GM18861 (cell line): ENCODE results near the gene HVCN1.
A peak's percentile ranks its signal among the peaks of the same experiment; 100 is the strongest.

ENCODE experiments used
- ATAC-seq: cut with Tn5 transposase; IDR thresholded peaks from one replicate; pipeline ENCODE4 v1.9.1; 2021; ENCODE audit not compliant: unreplicated experiment

Gene HVCN1

DNA sequence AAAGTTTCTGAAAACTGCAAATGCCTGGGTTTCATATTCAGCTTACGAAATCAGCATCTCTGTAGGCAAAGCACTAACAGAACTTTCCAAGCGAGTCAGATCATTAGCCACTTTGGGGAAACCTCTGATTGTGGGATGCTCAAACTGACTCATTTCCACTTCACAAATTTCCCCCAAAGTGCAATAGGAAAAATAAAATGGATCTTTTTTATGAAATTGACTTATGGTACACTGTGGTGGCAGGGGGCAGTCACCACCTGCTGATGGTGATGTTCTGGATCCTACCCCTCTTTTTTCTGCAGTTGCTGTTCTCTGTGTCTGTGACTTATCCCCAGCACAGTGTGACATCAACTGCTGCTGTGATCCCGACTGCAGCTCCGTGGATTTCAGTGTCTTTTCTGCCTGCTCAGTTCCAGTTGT, 69.4 kb downstream of the HVCN1 start:
- peak; percentile 39 for ATAC-seq

DNA sequence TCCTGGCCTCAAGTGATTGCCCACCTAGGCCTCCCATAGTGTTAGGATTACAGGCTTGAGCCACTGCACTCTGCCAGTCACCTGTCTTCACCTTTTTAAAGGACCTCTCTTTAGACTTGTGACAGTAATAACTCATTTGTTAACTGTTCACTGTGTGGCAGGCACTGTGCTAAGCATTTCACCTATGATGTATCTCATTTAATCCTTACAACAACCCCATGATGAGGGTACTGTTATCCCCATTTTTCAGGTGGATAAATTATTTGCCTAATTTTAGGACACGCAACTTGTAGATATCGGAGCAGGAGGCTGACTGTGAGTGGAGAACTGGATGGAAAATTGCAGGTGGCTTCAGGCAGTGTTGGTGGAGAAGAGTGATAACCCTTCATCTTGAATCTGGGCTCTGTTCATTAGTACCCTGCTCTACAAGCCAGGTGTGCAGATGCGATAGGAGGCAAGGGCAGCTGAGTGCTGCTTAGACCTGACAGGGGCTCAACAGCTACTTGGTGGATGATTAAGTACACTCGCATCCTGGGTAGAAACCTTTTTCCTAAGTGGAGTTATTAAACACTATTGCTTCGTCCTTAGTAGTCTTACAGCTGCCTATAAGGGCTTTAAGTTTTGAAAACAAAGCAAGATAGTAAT, 72.3 kb downstream of the HVCN1 start:
- ATAC-seq, result no peak

DNA sequence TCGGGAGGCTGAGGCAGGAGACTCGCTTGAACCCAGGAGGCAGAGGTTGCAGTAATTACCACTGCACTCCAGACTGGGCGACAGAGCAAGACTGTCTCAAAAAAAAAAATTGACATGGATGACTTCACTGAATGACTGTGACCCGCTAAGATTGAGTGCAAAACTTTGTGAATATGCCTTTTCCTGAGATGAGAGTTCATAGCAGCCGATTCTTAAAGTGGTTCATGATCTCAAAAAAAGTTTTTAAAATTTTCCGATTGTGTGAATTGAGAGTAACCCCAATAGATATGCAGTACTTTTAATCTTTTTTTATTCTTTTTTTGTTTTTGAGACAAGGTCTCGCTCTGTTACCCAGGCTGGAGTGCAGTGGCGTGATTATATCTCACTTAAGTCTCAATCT, 73.7 kb downstream of the HVCN1 start:
- no peak for ATAC-seq

DNA sequence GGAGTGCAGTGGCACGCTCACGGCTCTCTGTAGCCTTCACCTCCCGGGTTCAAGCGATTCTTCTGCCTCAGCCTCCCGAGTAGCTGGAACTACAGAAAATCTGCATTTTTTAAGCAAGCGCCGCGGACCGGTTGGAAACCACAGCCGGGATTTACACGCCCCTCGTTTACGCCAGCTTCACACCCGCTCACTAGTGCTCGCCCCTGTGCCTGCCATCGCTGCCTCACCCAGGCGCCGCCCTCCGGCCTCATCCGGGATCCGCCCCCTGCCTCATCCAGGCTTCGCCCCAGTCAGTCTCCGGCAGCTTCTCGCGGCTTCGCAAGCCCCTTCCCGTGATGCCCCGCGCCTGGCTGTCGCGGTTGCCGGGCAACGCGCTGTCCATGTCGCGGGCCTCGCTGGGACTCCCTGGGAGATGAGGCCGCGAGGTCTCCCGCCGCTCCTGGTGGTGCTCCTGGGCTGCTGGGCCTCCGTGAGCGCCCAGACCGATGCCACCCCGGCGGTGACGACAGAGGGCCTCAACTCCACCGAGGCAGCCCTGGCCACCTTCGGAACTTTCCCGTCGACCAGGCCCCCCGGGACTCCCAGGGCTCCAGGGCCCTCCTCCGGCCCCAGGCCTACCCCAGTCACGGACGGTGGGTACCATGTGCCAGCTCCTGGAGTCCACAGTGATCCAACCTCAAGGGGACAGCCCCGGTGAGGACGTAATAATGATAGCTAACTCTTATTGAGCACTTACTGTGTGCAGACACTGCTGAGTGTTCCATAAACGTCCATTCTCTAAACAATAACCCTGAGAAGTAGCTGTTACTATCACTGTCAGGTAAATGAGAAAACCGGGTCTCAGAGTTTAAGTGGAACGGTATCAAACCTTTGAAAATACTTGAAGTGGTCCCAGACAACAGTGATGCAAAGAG, 74.9 kb downstream of the HVCN1 start, which contains the start of gene TCTN1:
Gene TCTN1, plus strand, starts transcription at position 359 of the 914 bp plus-strand sequence. Its CDS starts 54 bp downstream, at position 413.
- peak; percentile 85 for ATAC-seq

DNA sequence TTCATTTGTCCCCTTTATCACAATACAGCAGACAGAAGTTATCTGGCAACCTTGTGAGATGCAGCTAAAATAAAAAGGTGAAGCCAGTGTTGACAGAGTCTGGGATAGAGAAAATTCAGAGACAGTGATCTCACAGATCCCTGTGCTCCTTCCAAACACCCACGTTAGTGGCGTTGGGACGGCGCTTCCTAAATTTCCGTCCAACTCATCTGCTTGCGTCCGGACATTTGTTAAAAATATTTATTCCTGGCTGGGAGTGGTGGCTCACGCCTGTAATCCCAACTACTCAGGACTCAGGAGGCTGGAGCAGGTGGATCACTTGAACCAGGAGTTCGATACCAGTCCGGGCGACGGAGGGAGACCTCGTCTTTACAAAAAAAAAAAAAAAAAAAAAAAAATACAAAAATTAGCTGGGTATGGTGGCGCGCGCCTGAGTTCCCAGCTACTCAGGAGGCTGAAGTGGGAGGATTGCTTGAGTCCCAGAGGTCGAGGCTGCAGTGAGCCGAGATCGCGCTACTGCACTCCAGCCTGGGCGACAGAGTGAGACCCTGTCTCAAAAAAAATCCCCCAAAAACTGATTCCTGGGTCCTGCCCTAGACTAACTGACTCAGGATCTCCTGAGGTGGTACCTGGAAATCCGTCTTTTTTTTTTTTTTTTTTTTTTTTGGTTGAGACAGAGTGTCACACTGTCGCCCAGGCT, 75.7 kb downstream of the HVCN1 start:
- ATAC-seq, result no peak

DNA sequence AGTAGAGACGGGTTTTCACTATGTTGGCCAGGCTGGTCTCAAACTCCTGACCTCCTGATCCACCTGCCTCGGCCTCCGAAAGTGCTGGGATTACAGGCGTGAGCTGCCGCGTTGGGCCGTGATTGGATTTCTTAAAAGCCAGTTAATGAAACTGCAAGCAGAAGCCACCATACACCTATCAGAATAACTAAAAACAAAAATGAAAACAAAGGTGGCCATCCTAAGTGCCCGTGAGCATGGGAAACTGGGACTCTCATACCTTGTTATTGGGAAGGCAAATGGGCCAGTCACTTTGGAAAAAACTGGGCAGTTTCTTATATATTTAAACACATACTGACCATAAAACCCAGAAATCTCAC, 82.7 kb downstream of the HVCN1 start:
- ATAC-seq, result no peak

DNA sequence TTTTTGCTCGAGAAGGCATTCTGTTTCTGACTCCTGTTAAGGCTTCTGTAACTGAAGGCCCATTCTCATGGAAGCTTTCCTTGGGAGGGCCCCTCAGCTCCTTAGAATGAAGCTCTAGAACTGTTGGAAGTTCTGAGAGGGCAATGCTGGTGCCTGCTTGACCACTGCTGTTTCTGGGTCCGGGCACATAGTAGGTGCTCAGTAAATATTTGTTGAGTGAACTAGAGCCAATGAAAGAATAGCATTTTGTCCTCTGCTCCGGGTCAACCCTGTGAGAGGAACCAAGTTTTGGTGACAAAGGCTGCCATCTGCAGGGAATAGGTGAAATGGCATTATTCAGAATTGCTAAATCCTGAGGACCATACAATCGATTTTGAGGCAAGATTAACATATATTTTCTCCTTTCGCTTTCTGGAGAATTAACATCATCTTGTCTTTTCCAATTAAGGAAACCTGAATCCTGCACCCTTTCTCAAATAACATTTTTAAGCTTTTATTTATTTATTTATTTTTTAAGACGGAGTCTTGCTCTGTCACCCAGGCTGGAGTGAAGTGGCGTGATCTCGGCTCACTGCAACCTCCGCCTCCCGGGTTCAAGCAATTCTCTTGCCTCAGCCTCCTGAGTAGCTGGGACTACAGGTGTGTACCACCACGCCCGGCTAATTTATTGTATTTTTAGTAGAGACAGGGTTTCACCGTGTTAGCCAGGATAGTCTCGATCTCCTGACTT, 86.7 kb downstream of the HVCN1 start:
- peak; percentile 34 for ATAC-seq

DNA sequence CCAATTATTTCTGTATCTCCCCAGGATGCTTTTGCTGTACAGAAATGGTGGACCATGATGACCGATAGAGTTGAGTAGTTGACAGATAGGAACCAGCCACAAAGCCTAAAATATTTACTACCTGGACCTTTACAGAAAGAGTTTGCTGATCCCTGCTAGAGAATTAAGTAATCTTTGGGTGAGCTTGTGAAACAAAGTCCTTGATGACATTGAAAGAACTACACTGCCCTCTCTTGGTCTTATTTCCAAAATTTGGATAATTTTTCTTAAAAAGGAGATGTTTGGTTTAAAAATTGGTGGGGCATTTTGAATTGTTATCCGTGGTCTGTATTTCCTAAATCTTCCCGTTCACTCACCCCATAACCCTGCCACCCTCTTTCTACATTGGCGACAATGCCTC, 88.7 kb downstream of the HVCN1 start:
- ATAC-seq, result no peak

DNA sequence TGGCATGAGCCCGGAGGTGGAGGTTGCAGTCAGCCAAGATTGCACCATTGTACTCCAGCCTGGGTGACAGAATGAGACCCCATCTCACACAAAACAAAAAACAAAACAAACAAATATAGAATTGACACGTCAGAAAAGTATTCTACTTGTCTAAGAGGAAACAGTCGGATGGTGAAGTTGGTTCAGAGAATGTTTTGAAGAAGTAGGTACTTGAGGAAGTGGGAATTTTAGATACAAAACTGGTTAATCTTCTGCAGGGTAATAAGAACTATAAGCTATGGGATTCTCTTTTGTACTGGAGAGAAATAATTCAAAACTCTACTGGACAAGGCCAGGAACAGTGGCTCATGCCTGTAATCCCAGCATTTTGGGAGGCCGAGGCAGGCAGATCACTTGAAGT, 89.6 kb downstream of the HVCN1 start:
- no peak for ATAC-seq
